ENCODE data around the gene NTRK2. TPM values are rescaled to one million over a fixed set of nuclear protein-coding genes. Genes with fewer than 3 reads are reported as not detected.

The NTRK2 gene
- total and polyA plus RNA-seq, 3 donors from 2014 or later: 5.3 to 10.8 (median 5.6) TPM

DNA sequence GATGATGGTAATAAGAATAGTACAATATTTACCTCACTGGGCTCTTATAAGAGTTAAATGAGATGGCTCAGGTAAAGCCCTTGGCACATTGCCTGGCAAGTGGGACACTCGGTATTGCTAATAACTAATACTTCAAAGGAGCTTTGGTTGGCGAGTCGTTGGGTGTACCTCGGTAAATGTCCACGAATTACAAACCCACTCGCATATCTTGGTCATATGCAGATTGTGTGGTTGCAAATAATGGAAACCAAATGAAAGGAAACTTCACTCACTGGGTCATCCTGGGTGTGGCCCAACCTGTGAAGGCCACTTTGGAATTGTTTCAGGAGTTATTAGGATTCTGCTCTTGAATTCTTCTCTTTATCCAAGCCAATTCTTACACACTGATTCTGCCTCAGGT lies 147.5 kb downstream of the NTRK2 start:
- no peak for TF ChIP-seq POLR2A (IDR thresholded peaks at IDR 0.05)
- TF ChIP-seq, protein P1, sequence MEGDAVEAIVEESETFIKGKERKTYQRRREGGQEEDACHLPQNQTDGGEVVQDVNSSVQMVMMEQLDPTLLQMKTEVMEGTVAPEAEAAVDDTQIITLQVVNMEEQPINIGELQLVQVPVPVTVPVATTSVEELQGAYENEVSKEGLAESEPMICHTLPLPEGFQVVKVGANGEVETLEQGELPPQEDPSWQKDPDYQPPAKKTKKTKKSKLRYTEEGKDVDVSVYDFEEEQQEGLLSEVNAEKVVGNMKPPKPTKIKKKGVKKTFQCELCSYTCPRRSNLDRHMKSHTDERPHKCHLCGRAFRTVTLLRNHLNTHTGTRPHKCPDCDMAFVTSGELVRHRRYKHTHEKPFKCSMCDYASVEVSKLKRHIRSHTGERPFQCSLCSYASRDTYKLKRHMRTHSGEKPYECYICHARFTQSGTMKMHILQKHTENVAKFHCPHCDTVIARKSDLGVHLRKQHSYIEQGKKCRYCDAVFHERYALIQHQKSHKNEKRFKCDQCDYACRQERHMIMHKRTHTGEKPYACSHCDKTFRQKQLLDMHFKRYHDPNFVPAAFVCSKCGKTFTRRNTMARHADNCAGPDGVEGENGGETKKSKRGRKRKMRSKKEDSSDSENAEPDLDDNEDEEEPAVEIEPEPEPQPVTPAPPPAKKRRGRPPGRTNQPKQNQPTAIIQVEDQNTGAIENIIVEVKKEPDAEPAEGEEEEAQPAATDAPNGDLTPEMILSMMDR (IDR thresholded peaks at IDR 0.05): no peak
- H3K4me1 ChIP-seq: no peaks in the 10 kb centered on the region
- no peak overlapping the region for H3K4me3 ChIP-seq
- intact Hi-C loops (cut with DNase I; ENCODE audit: low total_unique reads): no loop called here
- H3K27ac ChIP-seq: no peak overlapping the region
- no peaks in the 10 kb centered on the region for H3K27me3 ChIP-seq
- DNase-seq: no peak
- no peaks in the 10 kb centered on the region for H3K9me3 ChIP-seq
- H3K36me3 ChIP-seq (ENCODE audit: low read depth, missing control alignments): no peaks in the 10 kb centered on the region
- WGBS, 2 donors: 85 to 89% methylated on average over 6 of the region's 6 CpGs

DNA sequence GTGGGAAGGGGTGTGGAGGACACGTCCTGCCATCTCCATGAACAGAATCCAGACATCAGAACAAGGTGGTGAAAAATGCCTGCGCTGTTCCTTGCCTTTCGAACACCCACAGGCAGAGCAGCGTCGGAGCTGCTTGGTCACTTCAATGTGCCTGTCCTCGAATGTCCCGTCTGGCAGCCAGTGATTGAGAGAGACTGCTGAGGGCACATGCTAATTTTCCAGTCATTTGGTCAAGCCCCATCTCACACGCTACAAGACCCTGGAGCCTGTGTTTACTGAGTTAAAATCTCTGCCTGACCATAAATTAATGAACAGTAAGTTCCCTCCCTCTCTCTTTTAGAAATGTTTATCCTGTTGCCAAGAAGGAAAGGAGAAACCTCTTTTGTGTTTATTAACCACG lies 149.3 kb downstream of the NTRK2 start:
- intact Hi-C loops (cut with DNase I; ENCODE audit: low total_unique reads): no loop called here
- Histone ChIP-seq H3K4me3 (no peak overlapping the region), H3K36me3 (ENCODE audit: low read depth, missing control alignments) (no peaks in the 10 kb centered on the region), H3K4me1 (peaks cover 3% of the 10 kb centered on the region), H3K27ac (no peak overlapping the region), H3K9me3 (no peaks in the 10 kb centered on the region), H3K27me3 (no peaks in the 10 kb centered on the region)
- 66 to 79% methylated on average over 9 of the region's 9 CpGs for WGBS, 2 donors
- TF ChIP-seq POLR2A (IDR thresholded peaks at IDR 0.05): no peak
- TF ChIP-seq, protein P1 (IDR thresholded peaks at IDR 0.05): no peak
- DNase-seq: no peak

DNA sequence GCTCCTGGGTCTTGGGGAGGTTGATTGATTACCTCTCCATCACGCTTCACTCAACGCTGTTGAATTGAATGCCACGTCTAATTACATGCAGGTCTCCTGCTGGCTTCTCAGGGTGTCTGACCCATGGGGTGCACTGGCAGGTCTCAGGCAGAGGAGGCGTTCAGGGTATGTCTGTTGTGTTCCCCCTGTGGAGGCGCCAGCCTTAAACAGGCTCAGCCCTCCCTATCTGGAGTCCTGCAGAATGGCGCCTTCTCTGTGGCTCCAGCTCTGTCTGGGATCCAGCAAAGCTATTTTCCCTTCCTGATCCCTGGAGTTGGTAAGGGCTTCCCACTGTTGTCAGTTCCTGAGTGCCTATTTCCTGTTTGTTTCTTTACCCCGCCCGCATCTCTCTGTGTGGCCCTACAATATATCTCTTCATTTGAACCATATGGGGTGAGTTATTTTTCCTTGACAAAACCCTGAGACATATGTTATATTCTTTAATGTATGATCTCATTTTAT lies 150.0 kb downstream of the NTRK2 start:
- Histone ChIP-seq H3K9me3 (no peaks in the 10 kb centered on the region), H3K27ac (no peak overlapping the region), H3K4me1 (peaks cover 3% of the 10 kb centered on the region), H3K4me3 (no peak overlapping the region), H3K27me3 (no peaks in the 10 kb centered on the region), H3K36me3 (ENCODE audit: low read depth, missing control alignments) (no peaks in the 10 kb centered on the region)
- intact Hi-C loops (cut with DNase I; ENCODE audit: low total_unique reads): no loop called here
- 94 to 95% methylated on average over 8 of the region's 8 CpGs for WGBS, 2 donors
- no peak for DNase-seq
- TF ChIP-seq POLR2A (IDR thresholded peaks at IDR 0.05): no peak
- TF ChIP-seq, protein P1 (IDR thresholded peaks at IDR 0.05): no peak

DNA sequence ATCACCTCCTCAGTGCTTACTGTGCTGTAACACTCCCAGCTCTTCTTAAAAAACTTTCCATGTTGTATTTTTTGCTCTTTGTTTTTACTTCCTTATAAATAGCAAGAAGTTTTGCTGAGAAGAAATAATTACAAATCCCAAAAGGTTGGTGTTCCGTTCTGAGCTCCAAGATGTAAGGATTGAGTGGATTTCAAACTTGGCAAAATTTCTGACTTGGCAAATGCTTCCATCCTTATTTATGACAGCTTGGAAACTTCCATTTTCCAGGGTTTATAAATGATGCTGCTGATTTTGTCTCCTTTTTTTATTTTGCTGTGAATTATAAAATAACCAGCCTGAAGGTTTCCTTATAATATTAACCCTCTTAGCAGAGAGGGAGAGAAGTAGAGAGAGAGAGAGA lies 151.9 kb downstream of the NTRK2 start:
- no peak overlapping the region for H3K27ac ChIP-seq
- no peak for TF ChIP-seq POLR2A (IDR thresholded peaks at IDR 0.05)
- TF ChIP-seq, protein P1 (IDR thresholded peaks at IDR 0.05): no peak
- H3K4me1 ChIP-seq: peaks cover 3% of the 10 kb centered on the region
- intact Hi-C loops (cut with DNase I; ENCODE audit: low total_unique reads): no loop called here
- H3K27me3 ChIP-seq: no peaks in the 10 kb centered on the region
- H3K9me3 ChIP-seq: no peaks in the 10 kb centered on the region
- DNase-seq: no peak
- no peak overlapping the region for H3K4me3 ChIP-seq
- no peaks in the 10 kb centered on the region for H3K36me3 ChIP-seq (ENCODE audit: low read depth, missing control alignments)
- WGBS, 2 donors: 49 to 50% methylated on average over 1 of the region's 1 CpG

DNA sequence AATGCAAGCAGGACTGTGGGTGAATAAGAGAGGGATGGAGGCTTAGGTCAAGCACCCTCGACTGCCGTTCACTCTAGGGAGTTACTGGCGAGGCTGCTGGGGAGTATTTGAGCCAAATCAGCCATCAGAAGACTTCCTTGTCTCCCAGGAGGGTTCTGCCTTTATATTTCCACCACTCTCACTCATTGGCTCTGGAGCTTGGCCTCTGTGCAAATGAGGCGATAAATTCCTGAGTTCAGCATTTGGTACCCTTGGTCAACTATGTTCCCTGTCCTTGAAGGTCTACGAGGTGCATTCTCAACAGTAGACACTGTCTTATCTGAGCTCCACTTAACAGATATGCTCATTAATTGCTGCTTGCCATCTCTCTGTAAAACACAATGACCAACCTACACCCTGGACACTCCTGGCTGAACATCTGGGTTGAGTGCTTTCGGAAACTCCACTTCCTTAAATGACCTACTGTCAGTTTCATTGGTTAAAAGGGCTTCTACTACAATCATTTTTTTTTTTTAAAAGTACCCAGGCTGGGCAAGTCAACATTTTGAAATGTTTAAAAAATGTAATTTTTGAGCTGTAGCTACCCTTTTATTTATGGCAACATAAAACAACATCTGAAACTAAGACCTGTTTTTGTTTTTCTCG lies 153.2 kb downstream of the NTRK2 start:
- no peak overlapping the region for H3K4me3 ChIP-seq
- 41 to 52% methylated on average over 6 to 7 of the region's 7 CpGs for WGBS, 2 donors
- intact Hi-C loops (cut with DNase I; ENCODE audit: low total_unique reads): no loop called here
- no peaks in the 10 kb centered on the region for H3K27me3 ChIP-seq
- DNase-seq: no peak
- peaks cover 3% of the 10 kb centered on the region for H3K4me1 ChIP-seq
- no peak overlapping the region for H3K27ac ChIP-seq
- no peaks in the 10 kb centered on the region for H3K36me3 ChIP-seq (ENCODE audit: low read depth, missing control alignments)
- TF ChIP-seq POLR2A (IDR thresholded peaks at IDR 0.05): no peak
- TF ChIP-seq, protein P1 (IDR thresholded peaks at IDR 0.05): no peak
- H3K9me3 ChIP-seq: no peaks in the 10 kb centered on the region
